Measurements from ENCODE around the gene KCNK3.

DNA sequence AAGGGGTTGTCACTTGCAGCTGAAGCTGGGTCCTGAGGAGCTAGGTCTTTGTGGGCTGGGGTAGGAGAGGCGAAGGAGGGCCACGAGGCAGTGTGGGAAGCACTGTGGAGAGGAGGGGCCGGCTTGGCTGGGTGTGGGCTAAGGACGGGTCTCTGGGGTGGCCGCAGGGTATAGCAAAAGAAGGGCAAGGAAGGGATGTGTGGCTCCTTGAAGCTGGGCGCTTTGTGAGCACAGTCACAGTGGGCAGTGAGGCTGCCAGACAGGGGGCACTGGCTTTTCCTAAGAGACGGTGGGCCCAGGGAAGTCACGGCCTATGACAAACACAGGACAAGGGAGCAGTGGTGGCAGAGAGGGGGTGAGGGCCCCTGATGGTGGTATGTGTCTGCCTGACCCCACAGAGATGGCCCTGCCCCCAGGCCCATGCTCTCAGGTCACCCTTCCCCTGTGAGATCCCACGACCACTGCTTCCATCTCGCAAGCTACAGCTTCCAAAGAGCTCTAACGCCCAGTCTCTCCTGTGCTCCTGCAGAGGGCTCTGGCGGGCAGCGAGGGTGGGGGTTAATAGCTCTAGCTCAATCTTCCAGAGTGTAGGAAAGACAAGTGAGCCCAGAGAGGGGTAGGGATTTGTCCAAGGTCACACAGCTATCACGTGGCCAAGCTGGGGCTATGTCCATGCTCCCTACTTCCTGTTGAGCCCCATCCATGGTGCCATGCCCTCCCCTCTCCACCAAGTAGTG is 32.4 kb downstream of the KCNK3 start:
- no peak for TF ChIP-seq EP300 (IDR thresholded peaks at IDR 0.05; ENCODE audit: borderline replicate concordance in 1 of 2, low read depth in 1 of 2, low read length in 1 of 2)
- TF ChIP-seq, protein P1, sequence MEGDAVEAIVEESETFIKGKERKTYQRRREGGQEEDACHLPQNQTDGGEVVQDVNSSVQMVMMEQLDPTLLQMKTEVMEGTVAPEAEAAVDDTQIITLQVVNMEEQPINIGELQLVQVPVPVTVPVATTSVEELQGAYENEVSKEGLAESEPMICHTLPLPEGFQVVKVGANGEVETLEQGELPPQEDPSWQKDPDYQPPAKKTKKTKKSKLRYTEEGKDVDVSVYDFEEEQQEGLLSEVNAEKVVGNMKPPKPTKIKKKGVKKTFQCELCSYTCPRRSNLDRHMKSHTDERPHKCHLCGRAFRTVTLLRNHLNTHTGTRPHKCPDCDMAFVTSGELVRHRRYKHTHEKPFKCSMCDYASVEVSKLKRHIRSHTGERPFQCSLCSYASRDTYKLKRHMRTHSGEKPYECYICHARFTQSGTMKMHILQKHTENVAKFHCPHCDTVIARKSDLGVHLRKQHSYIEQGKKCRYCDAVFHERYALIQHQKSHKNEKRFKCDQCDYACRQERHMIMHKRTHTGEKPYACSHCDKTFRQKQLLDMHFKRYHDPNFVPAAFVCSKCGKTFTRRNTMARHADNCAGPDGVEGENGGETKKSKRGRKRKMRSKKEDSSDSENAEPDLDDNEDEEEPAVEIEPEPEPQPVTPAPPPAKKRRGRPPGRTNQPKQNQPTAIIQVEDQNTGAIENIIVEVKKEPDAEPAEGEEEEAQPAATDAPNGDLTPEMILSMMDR (IDR thresholded peaks at IDR 0.05), result no peak
- no peak for TF ChIP-seq GATA2 (CRISPR knock-in tag; IDR thresholded peaks at IDR 0.05)
- TF ChIP-seq, protein P2, sequence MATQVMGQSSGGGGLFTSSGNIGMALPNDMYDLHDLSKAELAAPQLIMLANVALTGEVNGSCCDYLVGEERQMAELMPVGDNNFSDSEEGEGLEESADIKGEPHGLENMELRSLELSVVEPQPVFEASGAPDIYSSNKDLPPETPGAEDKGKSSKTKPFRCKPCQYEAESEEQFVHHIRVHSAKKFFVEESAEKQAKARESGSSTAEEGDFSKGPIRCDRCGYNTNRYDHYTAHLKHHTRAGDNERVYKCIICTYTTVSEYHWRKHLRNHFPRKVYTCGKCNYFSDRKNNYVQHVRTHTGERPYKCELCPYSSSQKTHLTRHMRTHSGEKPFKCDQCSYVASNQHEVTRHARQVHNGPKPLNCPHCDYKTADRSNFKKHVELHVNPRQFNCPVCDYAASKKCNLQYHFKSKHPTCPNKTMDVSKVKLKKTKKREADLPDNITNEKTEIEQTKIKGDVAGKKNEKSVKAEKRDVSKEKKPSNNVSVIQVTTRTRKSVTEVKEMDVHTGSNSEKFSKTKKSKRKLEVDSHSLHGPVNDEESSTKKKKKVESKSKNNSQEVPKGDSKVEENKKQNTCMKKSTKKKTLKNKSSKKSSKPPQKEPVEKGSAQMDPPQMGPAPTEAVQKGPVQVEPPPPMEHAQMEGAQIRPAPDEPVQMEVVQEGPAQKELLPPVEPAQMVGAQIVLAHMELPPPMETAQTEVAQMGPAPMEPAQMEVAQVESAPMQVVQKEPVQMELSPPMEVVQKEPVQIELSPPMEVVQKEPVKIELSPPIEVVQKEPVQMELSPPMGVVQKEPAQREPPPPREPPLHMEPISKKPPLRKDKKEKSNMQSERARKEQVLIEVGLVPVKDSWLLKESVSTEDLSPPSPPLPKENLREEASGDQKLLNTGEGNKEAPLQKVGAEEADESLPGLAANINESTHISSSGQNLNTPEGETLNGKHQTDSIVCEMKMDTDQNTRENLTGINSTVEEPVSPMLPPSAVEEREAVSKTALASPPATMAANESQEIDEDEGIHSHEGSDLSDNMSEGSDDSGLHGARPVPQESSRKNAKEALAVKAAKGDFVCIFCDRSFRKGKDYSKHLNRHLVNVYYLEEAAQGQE (IDR thresholded peaks at IDR 0.05; ENCODE audit: low read depth, low read length), result no peak
- TF ChIP-seq, protein P3, sequence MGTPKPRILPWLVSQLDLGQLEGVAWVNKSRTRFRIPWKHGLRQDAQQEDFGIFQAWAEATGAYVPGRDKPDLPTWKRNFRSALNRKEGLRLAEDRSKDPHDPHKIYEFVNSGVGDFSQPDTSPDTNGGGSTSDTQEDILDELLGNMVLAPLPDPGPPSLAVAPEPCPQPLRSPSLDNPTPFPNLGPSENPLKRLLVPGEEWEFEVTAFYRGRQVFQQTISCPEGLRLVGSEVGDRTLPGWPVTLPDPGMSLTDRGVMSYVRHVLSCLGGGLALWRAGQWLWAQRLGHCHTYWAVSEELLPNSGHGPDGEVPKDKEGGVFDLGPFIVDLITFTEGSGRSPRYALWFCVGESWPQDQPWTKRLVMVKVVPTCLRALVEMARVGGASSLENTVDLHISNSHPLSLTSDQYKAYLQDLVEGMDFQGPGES (IDR thresholded peaks at IDR 0.05; ENCODE audit: low read depth, low read length), result no peak
- TF ChIP-seq POLR2AphosphoS5 (IDR thresholded peaks at IDR 0.05; ENCODE audit: low read depth, low read length), result no peak
- TF ChIP-seq RCOR1 (IDR thresholded peaks at IDR 0.05; ENCODE audit: low read length), result no peak
- no peak for TF ChIP-seq JUND (IDR thresholded peaks at IDR 0.05)

All from SK-N-SH (cell line).